Measurements from ENCODE around the gene CEP85.

DNA sequence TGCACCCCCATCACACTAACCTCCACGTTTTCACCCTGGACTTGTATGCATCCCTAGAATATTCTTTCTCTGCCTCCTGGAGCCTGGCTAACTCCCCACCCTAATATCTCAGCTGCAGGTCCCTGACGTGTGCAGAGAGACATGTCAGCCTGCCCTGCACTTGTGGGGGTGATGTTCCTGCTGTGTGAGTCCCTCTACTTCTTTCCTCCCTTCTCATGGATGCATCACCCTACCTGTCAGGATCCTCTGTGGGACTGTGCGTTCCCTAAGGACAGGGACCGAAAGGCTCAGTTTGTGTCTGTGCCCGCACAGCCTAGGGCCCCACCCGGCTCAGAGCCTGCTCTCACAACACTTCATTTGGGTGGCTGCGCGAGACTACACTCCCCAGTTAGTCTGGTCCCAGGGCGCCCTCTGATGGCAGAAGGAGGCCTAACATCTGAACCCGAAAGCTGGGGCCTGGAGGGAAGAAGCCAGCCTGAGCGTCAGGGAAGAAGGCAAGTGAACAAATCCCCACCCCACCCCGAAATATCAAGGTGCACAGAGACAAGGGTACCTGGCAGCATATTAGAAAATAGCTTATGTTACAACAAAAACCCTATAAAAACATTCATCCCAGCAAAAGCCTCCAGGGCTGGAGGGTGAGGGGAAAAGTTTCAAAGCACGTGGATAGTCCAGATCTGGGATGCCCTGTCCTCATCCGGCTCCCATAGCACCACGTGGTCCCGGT lies 87.5 kb downstream of the CEP85 start:
- TF ChIP-seq, protein P1, sequence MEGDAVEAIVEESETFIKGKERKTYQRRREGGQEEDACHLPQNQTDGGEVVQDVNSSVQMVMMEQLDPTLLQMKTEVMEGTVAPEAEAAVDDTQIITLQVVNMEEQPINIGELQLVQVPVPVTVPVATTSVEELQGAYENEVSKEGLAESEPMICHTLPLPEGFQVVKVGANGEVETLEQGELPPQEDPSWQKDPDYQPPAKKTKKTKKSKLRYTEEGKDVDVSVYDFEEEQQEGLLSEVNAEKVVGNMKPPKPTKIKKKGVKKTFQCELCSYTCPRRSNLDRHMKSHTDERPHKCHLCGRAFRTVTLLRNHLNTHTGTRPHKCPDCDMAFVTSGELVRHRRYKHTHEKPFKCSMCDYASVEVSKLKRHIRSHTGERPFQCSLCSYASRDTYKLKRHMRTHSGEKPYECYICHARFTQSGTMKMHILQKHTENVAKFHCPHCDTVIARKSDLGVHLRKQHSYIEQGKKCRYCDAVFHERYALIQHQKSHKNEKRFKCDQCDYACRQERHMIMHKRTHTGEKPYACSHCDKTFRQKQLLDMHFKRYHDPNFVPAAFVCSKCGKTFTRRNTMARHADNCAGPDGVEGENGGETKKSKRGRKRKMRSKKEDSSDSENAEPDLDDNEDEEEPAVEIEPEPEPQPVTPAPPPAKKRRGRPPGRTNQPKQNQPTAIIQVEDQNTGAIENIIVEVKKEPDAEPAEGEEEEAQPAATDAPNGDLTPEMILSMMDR (conservative IDR thresholded peaks at IDR 0.05) = peak; percentile 80
- TF ChIP-seq EZH2 (IDR thresholded peaks at IDR 0.05; ENCODE audit: low read depth) = no peak
